Measurements from ENCODE around the gene ATF5. TPM values are rescaled to one million over a fixed set of nuclear protein-coding genes. Genes with fewer than 3 reads are reported as not detected.

Gene ATF5
- total RNA-seq, 2 donors from 2014 or later: 4.7 to 12.2 TPM

GRCh38 chr19:49894011-49894664 lies 34.9 kb upstream of the ATF5 start:
- TF ChIP-seq POLR2A (IDR thresholded peaks at IDR 0.05): no peak
- Histone ChIP-seq H3K27ac (no peak overlapping the region), H3K9me3 (no peaks in the 10 kb centered on the region), H3K4me1 (peaks cover 9% of the 10 kb centered on the region), H3K4me3 (no peak overlapping the region), H3K27me3 (no peaks in the 10 kb centered on the region), H3K36me3 (replicated peaks in 1 of 2; ENCODE audit: insufficient read depth in 1 of 2, low read depth in 2 of 2) (no peaks in the 10 kb centered on the region)
- ATAC-seq (no peak), DNase-seq (no peak)
- intact Hi-C loops (cut with DNase I): no loop called here
- WGBS, 2 donors: 86 to 91% methylated on average over 8 to 18 of the region's 18 CpGs

- 76 to 86% methylated on average over 15 to 17 of the region's 17 CpGs for WGBS, 2 donors
- DNase-seq: no peak
- intact Hi-C loops (cut with DNase I): no loop called here
These were observed 34.0 kb upstream of the ATF5 start for GRCh38 chr19:49894879-49895565.

GRCh38 chr19:49895566-49896297 lies 33.3 kb upstream of the ATF5 start:
- Histone ChIP-seq H3K36me3 (replicated peaks in 1 of 2; ENCODE audit: insufficient read depth in 1 of 2, low read depth in 2 of 2) (no peaks in the 10 kb centered on the region), H3K9me3 (no peaks in the 10 kb centered on the region), H3K27me3 (no peaks in the 10 kb centered on the region), H3K4me1 (no peaks in the 10 kb centered on the region), H3K27ac (no peak overlapping the region), H3K4me3 (no peak overlapping the region)
- WGBS, 2 donors: 49 to 53% methylated on average over 10 to 16 of the region's 17 CpGs
- intact Hi-C loops (cut with DNase I): no loop called here
- ATAC-seq (no peak), DNase-seq (no peak)
- TF ChIP-seq POLR2A (IDR thresholded peaks at IDR 0.05) (no peak), CTCF (IDR thresholded peaks at IDR 0.05) (no peak)

More at GRCh38 chr19:49894879-49895565, 34.0 kb upstream of the ATF5 start:
- H3K36me3 ChIP-seq (replicated peaks in 1 of 2; ENCODE audit: insufficient read depth in 1 of 2, low read depth in 2 of 2): no peaks in the 10 kb centered on the region
- peaks cover 6% of the 10 kb centered on the region for H3K4me1 ChIP-seq
- no peak for ATAC-seq
- H3K9me3 ChIP-seq: no peaks in the 10 kb centered on the region
- H3K27ac ChIP-seq: no peak overlapping the region
- H3K27me3 ChIP-seq: no peaks in the 10 kb centered on the region
- TF ChIP-seq POLR2A (IDR thresholded peaks at IDR 0.05) (no peak), CTCF (IDR thresholded peaks at IDR 0.05) (no peak)
- no peak overlapping the region for H3K4me3 ChIP-seq

GRCh38 chr19:49896863-49897621 lies 32.0 kb upstream of the ATF5 start, which contains the start of gene IL4I1:
Gene IL4I1, minus strand, starts transcription at chr19:49896887. Its CDS starts 727 bp downstream, at chr19:49896160.
- 25 to 43% methylated on average over 17 to 19 of the region's 20 CpGs for WGBS, 2 donors
- peak within 1 kb of the TSS in 2 of 4 donors; percentile 3 to 12 for H3K27ac ChIP-seq
- H3K27me3 ChIP-seq: no peaks in the 10 kb centered on the region
- ATAC-seq (no peak), DNase-seq (peak in 1 of 4 donors; percentile 51)
- intact Hi-C loops (cut with DNase I): no loop called here
- no peak within 1 kb of the TSS for H3K4me3 ChIP-seq
- TF ChIP-seq CTCF (IDR thresholded peaks at IDR 0.05) (no peak), POLR2A (IDR thresholded peaks at IDR 0.05) (no peak)
- no peaks in the 10 kb centered on the region for H3K36me3 ChIP-seq (replicated peaks in 1 of 2; ENCODE audit: insufficient read depth in 1 of 2, low read depth in 2 of 2)
- no peaks in the 10 kb centered on the region for H3K4me1 ChIP-seq
- no peaks in the 10 kb centered on the region for H3K9me3 ChIP-seq
